H1 (cell line): Measurements from ENCODE around the gene WIPF3. TPM values are rescaled to one million over a fixed set of nuclear protein-coding genes. Genes with fewer than 3 reads are reported as not detected.

Experiments
- CBX5 ChIP-seq: fragments of 300-800, 300-1000 bp; sonication (generic); IDR thresholded peaks from 2 replicates; pipeline ENCODE4 v1.7.1; 2016; ENCODE audit warnings: antibody characterized with exemption, low read length, low read depth
- HDAC6 ChIP-seq: IDR thresholded peaks from one replicate; pipeline ENCODE4 v1.7.1; 2012; ENCODE audit warnings: low read depth, mild to moderate bottlenecking, inconsistent platforms, low read length, moderate library complexity
- JUN ChIP-seq: IDR thresholded peaks from 2 replicates; pipeline ENCODE4 v1.6.1; 2011; ENCODE audit warnings: low read depth, mild to moderate bottlenecking, improper control_type of control experiment, low read length
- MAFK ChIP-seq: IDR thresholded peaks from 2 replicates; pipeline ENCODE4 v1.6.1; 2012; ENCODE audit warnings: low read depth, mild to moderate bottlenecking, improper control_type of control experiment, low read length
- POU5F1 ChIP-seq: IDR thresholded peaks from 2 replicates; pipeline ENCODE4 v1.6.1; 2011; ENCODE audit warnings: low read depth, mild to moderate bottlenecking, low read length, moderate library complexity
- TAF1 ChIP-seq: IDR thresholded peaks from 2 replicates; pipeline ENCODE4 v1.6.1; 2011; ENCODE audit warnings: mild to moderate bottlenecking, low read depth, low read length
- polyA plus RNA-seq, 7 experiments: library from polyadenylated mRNA; depleted of rRNA in 3 of 7; stranded (reverse) in 5 of 7; unstranded in 2 of 7; fragments of >200 nt in 5 of 7; fragments of 200-250 nt in 2 of 7; gene quantifications; 1 replicate in 5 of 7; 2 replicates in 1 of 7; 4 replicates in 1 of 7; pipeline versions ENCODE4 v1.2.1 to v1.2.3, GENCODE V29; 2011 to 2013; ENCODE audit warnings: missing spikeins in 2 of 7, mixed read lengths in 2 of 7
- total RNA-seq: library from RNA; stranded (reverse); fragmentation: NEBNext Ultra II Directional; extraction: Animal tissue kit (Norgen Biotek cat#: 25700); gene quantifications from 2 replicates; pipeline ENCODE4 v1.2.1, GENCODE V29; 2021

WIPF3 gene
- total and polyA plus RNA-seq, 2 of the 8 experiments (the other 6 are each of a cell fraction or from before 2014, with no cell fraction given), result 5.0 to 12.1 TPM

- TF ChIP-seq JUN (no peak), MAFK (no peak), CBX5 (no peak), HDAC6 (no peak), TAF1 (no peak), POU5F1 (no peak)
Observed at GRCh38 chr7:29881724-29882123, 75.4 kb downstream of the WIPF3 start (continued).
